Stimulated activated CD8-positive, alpha-beta memory T cell treated with anti-CD3 and anti-CD28 coated beads, Interleukin-4, amount 100 ng/mL, for 1 hour (primary cell): ENCODE data around the gene RIN3.

Experiments used
- DNase-seq, 2 donors: peaks; one replicate each; pipeline ENCODE4 v3.0.0-alpha.2; 2020; ENCODE audit warnings: low read depth in 2 of 2, low spot score in 1 of 2

Gene RIN3

DNA sequence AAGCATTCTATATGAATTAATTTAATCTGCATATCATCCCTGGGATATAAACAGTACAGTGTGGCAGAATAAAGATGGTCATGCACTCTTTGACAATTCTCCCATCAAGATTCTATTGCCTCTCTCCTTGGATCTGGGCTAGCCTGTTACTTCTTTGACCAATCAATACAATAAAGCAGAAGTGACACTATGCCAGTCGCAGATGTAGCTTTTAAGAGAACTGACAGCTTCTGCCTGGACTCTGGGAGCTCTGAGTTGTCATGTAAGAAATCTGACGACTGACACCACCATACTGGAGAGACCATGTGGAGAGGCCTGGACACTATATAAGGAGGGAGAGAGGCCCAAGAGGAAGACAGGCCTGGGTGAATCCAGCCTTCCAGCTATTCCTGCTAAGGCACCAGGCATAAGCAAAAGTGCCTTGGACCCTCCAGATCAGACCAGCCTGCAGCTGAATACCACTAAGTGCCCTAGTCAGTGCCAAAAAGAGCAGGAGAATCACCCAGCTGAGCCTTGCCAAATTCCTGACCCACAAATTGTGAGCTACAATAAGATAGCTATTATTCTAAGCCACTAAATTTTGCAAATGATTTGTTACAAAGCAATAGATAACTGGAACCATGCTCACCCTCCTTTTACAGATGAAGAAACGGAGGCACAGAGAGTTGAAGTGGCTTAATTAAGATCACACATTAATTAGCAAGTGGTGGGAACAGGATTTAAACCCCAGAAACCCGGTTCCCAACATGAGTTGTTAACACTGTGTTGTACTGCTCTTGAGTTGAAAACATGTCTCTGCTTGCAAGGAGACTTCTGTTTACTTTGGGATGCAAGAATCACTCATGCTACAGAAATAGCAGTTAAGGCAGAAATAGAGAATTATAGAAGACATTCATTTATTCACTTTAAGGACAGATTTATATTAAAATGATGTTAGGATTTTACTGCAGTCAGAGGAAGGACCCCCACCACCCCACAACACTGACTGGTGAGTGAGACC, 84.6 kb downstream of the RIN3 start:
- DNase-seq = no peak

DNA sequence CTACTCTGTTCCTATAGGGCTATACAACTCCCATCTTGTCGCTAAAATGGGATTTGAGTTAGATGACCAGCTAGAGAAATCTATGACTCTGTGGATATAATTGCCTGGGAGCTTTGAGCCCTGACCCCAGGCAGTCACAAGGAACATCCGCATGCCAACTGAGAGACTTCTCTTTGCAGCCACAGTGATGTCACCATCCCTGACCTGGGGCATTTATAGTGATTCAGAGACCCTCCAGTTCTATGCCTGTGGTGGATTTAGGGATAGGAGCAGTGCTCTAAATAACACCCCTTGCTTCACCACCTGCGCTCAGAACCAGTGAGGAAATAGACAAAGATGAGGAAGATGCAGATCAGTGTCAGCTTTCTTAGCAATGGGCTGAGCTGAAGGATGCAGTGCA, 86.2 kb downstream of the RIN3 start:
- DNase-seq = no peak

DNA sequence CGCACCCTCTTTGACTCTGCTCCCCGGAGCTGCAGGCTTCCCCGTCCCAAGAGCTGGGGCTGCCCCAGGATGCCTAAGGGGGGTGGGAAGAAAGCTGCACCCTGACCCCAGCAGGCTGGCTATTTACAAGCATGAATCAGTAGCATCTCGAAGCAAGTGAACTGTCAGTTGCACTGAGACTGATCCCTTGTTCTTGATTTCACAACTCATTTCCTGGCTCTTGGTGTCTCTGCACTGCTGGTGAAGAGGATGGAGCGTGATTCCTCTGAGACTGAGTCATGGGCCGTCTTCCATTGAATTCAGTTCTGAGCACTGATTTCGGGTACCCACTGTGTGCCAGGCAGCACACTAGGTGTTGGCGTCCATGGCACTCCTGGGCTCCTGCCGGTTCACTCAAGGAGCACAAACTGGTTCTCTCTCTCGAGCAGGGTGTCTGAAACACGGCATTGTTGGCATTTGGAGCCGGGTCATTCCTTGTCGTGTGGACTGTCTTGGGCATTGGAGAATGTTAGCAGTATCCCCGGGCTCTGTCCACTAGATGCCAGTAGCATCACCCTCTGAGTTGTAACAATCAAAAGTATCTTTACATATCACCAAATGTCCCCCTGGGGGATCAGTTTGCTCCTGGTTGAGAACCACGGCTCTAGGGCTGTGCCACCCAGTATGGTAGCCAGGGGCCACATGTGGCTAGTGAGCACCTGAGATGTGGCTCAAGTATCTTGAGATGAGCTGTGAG, 86.9 kb downstream of the RIN3 start:
- DNase-seq = no peak

- no peak for DNase-seq
These were observed 87.6 kb downstream of the RIN3 start for GRCh38 chr14:92601131-92601710.

DNA sequence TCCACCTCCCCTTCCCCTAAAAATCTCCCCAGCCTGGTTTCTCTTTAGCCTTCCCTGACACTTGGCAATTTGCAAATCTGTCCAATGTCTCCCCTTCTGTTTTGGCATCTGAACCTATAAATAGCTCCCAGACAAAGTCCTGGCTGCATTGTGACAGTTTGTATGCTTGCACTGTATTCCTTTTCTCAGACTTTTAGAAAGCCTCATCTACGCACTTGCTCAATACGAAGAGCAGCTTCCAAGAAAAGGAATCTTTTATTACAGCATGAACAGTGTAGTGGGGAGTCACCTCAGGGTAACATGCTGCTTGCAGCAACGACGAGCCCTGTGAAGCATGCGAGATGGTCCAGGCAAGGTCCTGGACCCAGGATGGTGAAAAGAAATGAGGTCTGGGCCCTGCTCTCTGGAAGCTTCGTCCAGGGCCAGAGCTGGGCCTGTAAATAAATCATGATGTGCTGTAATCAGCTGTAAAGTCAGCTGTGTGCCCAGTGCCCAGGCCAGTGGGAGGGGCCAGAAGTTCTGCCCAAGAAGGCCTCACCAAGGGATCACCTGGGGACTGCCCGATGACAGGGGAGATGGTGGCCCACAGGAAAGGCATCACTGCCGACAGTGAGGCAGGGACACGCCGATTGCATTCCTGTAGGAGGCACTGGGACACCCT, 88.3 kb downstream of the RIN3 start:
- no peak for DNase-seq

GRCh38 chr14:92603309-92604242, 90.0 kb downstream of the RIN3 start:
- DNase-seq = no peak

DNA sequence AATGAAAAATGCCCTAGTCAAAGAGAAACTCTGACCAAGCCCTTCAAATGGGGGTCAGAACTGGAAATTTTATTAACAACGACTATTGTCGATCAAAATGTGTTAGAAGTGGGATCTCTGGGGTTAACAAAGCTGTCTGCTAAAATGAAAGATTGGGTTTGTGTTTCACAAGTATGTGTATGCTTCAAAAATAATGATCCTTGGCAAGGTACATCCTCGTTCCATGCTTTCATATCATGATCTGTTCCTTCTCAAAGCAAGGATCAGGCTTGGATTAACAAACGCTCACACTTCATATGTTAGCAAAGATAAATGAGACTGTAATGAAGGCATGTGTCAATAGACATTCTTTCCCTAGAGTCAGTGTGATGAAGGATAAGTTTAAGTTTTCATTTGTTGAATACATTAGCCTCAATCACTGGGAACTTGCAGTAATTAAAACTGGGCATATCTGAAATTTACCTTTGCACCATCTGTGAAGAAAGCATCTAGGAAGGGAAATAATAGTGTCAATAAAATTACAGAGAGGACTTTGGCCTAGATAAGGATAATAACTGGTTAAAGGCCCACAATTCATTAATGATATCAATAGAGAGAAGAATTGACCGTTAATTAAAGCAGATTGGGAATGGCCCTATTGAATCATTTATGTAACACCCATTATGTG, 91.8 kb downstream of the RIN3 start:
- no peak for DNase-seq

DNA sequence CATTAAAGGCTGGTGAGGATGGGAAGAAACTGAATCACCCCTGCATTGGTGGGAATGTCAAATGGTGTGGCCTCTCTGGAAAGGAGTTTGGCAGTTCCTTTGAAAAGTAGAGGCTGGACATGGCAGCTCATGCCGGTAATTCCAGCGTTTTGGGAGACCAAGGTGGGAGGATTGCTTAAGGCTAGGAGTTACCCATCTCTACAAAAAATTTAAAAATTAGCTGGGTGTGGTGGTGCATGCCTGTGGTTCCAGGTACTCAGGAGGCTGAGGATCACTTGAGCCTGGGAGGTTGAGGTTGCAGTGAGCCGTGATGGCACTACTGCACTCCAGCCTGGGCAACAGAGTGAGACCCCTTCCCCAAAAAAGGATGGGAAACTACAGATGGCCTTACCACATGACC, 93.7 kb downstream of the RIN3 start:
- no peak for DNase-seq

GRCh38 chr14:92607702-92608429, 94.3 kb downstream of the RIN3 start:
- DNase-seq = no peak

- DNase-seq = no peak
These were observed 96.4 kb downstream of the RIN3 start for GRCh38 chr14:92609955-92610354.

DNA sequence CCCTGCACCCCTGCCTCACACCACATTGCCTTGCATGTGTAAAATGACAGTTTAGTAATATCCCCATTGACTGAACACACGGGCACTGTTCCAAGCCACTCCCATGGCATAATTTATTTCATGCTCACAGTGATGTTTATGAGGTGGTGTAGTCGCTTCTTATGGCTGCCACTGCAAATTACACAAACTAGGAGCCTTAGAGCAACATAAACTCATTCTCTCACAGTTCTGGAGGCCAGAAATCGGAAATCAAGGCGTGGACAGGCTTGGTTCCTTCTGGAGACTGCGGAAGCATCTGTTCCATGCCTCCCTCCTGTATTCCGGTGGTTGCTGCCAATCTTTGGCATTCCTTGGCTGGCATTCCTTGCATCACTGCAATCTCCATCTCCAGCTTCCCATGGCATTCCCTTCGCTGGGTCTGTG, 97.3 kb downstream of the RIN3 start:
- DNase-seq = no peak

DNA sequence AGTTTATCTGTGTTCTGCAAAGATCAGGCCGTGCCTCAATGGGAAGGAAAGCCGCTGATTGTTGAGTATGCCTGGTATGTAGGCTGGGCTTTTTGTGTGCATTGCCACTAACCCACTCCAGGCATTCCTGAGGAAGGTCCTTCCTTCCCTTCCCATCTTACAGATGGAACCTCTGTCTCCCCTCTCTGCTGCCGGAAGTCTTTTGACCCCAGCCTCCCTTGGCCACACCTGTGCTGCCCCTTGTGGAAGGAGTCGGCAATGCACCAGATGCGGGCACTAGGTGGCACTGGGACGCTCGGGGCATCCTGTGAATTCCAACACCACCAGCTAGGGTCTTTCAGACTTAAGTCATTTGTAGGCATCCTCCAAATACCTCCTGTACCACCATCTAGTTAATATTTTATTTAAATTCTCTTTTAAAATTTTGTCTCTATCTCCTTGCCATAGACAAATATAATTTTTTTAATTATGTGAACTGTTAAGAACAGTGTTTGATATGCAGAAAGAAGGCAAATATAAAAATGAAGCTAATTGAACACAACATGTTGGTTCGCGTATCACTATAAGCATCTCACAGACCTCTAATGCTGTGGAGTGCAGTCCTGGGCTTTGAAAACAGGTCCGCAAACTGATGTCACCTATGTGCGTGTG, 99.6 kb downstream of the RIN3 start:
- peak in 1 of 2 donors; percentile 47 for DNase-seq

- DNase-seq = no peak
These were observed 100.2 kb downstream of the RIN3 start for GRCh38 chr14:92613681-92614260.

- peak; percentile 30 to 63 for DNase-seq
These were observed 101.9 kb downstream of the RIN3 start for GRCh38 chr14:92615451-92615850.

DNA sequence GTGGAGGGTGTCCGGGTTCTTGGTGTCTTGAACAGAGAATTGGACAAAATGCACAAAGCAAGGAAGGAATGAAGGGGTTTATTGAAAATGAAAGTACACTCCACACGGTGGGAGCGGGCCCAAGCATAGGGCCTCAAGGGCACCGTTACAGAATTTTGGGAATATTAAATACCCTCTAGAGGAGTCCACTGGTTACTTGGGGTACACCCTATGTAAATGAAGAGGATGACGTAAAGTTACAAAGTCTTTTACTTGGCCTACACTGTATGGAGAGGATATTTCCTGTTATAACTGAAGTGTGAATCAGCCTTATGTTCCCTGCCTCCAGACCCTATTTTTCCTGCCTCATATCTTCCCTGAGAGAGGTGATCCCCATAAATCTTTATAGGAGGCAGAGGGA, 102.6 kb downstream of the RIN3 start:
- DNase-seq = no peak

DNA sequence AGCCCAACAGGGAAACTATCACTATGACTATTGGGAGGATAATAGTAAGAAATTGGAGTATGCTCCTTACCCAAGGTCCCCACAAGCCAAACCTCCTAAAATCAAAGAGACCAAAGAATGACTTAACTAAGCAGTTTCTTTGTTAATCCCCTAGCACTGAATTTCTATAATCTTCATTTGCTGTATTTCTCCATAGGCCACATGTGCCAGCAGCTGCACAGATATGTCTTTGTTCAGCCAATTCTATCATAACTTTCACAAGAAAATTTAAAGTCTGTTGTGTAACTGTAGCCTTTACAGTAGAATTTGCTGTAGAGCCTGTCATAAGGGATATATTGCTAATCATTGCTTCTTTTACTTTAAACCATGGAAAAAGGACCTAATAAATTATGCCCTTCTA, 104.0 kb downstream of the RIN3 start:
- DNase-seq = no peak

DNA sequence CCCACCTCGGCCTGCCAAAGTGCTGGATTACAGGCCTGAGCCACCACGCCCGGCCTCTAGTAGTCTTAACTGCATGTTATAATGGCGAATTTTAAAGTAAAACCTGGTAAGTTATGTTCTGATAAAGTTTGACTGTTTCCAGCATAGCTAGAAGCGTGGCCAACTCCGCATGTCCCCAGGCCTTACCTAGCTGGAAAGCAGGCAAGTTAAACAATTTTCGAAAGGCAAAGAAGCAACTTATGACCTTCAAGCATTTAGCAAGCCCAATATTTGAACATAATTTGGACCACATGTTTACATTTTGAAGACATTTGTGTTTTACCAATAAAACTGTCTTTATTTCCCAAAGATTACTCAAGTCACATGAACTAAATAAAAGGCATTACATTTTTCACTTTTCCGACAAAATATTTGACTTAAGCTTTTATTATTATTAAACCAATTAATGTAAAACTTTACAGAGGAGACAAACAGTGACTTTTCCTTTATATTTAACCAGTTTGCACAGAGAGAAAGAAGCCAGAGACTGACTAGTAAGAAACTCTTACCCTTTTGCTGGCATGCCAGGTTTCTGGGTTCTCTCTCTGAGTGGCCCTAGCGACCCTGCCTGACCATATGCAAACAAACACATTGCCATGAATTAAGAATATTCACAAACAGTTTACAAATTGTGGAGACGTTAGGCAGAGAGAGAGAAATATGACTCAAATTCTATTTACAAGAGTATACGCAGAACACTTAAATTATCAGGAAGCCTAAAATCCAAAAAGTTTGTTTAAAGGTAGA, 106.3 kb downstream of the RIN3 start:
- no peak for DNase-seq
